Measurements from ENCODE around the gene KLRC4.
"Not testable (repeated sequence)": the region's sequence is repeated elsewhere in the genome, so short reads cannot be mapped to it uniquely, and the experiment has no call there.

The KLRC4 gene

DNA sequence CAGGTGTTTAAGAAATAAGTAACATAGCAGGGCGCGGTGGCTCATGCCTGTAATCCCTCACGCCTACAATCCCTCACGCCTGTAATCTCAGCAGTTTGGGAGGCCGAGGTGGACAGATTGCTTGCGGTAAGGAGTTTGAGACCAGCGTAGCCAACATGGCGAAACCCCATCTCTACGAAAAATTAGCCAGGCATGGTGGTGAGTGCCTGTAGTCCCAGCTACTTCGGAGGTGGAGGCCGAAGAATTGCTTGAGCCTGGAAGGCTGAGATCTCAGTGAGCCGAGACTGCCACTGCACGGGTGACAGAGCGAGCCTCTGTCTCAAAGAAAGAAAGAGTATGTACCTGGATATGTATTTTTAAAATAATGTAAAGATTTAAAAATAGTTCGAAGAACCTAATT is 13.4 kb downstream of the KLRC4 start:
- not testable (repeated sequence) for DNase-seq

GRCh38 chr12:10395390-10395998 is 14.1 kb downstream of the KLRC4 start:
- DNase-seq, result no peak

GRCh38 chr12:10394531-10395152 is 14.9 kb downstream of the KLRC4 start:
- not testable (repeated sequence) for DNase-seq

DNA sequence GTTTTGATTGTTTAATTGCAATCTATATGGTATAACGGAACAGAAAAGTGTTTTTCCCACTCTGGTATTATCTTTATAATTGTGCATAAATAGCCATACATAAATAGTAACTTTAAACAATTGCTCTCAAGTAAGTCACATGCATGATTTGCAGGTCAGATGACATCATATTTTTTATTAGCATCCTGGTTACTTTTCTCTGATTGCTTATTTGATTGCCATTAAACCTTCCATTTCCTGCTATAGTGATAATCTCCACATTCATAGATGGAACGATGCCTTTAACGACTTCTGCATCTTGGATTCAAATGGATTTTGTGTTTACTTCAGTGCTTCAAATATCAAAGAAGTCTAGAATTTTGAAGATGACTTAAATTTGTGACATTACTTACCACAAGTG is 16.3 kb downstream of the KLRC4 start:
- no peak for DNase-seq

DNA sequence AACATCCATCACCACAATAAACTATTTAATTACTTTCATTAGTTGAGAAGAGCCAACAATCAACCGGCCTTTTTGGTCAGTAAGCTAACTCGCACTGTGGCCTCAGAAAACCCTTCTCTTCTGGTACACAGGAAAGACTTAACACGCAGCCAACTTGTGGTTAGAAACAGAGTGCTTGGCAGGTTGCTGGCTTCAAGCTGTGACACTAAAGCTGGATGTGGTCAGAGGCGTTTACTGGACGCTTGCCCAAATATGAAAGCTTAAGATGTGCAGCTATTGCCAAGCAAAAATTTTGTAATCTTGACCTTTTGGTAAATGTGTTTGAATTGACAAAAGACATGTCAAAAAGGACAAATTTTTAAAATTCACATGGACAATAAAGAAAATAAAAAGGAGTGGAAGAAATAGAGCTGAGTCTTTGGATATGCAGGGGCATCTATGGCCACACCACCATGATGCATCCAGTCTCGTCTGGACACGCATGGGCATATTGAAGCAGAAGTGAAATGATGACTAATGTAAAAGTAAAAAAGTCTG is 17.1 kb downstream of the KLRC4 start:
- no peak for DNase-seq

DNA sequence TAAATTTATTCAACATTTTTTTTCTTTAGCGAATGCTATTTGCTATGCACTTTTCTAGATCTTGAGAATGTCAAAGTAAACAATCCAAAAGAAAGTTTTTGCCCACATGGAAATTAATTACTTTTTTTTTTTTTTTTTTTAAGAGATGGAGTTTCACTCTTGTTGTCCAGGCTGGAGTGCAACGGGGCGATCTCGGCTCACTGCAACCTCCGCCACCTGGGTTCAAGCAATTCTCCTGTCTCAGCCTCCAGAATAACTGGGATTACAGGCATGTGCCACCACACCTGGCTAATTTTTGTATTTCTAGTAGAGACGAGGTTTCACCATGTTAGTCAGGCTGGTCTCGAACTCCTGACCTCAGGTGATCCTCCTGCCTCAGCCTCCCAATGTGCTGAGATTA is 18.6 kb downstream of the KLRC4 start:
- DNase-seq, result not testable (repeated sequence)

DNA sequence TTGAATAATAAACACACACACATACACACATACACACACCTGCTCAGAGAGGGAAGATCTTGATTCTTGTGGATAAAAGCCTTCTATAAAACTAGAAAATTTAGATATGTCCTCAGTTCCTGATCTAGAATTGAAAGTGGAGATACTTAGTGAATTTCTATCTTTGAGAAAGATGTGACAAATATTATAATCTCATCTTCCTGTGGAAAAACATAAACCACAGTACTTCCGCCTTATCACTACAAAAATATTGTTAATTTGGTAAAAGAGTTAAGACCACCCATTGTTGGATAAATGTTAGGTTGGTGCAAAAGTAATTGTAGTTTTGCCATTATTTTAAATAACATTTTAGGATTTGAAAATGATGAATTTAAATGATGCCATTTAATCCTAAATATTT is 19.7 kb downstream of the KLRC4 start, which contains the start of gene KLRK1:
KLRK1 (minus strand) TSS at position 138 of the 400 bp plus-strand sequence. CDS start 1,231 bp downstream, outside the sequence.
- no peak for DNase-seq

DNA sequence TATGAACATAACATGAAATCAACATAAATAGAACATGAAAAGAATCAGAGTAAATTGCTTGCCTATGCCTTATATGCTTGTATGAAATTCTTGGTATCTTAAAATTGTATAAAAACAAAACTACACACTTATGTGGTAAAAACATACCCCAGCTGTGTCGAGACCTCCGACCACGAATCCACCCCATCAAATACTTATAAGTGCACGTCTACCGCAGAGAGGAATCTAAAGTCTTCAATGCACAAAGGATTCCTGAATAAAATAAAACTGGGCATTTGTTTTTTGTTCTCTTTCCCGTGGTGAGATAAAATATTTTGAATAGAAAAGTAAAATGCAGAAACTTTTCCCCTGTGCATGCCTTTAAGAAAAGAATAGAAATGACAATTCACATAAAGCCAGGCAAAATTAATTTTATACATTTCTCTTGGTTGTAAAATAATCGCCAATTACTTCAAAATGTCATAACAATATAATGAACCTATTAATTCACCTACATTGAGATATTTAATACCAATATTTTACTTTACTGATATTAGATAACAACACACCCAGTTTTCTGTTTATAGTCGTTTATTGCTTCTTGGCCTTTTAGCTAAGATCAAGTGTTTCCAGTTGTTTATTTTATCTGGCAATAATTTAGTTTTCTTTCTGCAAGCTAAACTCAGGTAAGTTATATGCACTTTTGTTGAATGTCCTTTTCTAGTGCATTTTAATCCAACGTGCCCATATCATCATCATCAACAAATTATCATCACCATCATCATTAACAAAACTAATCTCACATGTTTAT is 20.7 kb downstream of the KLRC4 start:
- DNase-seq, result no peak

DNA sequence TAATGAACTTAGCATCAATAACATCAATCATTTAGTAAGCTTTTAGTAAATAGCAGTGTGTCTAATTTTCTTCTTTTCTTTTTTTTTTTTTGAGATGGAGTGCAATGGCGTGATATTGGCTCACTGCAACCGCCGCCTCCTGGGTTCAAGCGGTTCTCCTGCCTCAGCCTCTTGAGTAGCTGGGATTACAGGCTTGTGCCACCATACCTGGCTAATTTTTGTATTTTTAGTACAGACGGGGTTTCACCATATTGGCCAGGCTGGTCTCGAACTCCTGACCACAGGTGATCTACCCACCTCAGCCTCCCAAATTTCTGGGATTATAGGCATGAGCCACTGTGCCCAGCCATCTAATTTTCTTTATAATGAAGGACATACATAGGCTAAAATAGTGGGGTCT is 22.1 kb downstream of the KLRC4 start:
- DNase-seq, result not testable (repeated sequence)

GRCh38 chr12:10386857-10387256 is 22.7 kb downstream of the KLRC4 start:
- DNase-seq, result no peak

DNA sequence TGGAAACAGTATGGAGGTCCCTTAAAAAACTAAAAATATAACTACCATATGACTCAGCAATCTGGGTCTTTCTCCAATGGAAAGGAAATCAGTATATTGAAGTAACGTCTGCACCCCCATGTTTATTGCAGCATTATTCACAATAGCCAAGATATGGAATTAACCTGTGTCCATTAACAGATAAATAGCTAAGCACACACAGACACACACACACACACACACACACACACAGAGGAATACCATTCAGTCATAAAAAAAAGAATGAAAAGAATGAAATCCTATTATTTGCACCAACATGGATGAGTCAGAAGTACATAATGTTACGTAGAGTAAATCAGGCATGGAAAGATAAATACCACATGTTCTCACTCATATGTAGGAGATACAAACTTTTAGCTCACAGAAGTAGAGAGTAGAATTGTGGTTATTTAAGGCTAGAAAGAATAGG is 24.4 kb downstream of the KLRC4 start:
- no peak for DNase-seq

DNA sequence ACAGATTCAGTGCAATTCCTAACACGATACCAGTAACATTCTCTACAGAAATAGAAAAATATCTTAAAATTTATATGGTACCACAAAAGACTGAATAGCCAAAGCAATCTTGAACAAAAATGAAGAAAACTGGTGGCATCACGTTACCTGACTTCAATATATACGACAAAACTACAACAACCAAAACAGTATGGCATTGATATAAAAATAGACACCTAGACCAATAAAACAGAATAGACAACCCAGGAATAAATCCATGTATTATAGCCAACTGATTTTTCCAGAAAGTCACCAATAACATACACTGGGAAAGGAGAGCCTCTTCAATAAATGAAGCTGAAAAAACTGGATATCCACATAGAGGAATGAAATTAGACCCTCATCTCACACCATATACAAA is 25.4 kb downstream of the KLRC4 start:
- DNase-seq, result no peak

DNA sequence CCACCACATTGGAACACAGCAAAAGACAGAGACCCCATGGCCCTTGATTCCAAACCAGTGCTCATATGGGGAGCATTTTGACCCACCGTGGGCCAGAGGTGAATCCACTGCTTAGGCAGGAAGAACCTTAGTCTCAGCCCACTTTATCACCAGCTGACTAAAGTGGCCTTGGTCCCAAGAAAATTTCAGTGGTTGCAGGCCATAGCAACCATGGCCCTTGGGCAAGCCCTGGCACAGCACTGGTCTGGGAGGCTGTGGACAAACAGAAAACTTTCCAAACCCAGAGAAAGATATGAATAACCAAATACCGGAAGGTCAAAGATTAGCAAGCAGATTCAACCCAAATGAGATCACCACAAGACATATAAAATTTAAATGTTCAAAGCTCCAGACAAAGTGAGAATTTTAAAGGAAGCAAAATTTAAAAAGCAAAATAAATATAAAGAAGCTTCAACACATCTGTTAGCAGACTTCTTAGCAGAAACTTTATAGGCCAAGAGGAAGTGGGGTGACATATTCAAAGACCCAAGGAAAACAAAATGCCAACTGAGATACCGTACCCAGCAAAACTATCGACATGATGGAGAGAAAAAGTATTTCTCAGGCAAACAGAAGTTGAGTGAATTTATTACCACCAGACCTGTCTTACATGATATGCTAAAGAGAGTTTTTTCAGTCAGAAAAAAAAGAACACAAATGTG is 27.5 kb downstream of the KLRC4 start:
- DNase-seq, result no peak

DNA sequence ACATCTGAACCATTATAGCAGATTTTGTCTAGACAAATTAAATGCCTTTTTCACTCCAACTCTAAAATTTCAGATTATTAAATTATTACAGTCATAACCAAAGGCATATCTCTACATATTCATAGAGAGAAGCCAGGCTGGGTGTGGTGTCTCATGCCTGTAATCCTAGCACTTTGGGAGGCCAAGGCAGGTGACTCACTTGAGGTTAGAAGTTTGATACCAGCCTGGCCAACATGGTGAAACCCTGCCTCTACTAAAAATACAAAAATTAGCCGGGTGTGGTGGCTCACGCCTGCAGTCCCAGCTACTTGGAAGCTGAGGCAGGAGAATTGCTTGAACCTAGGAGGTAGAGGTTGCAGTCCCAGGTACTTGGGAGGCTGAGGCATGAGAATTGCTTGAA is 30.8 kb downstream of the KLRC4 start:
- not testable (repeated sequence) for DNase-seq

GRCh38 chr12:10374624-10375018 is 34.9 kb downstream of the KLRC4 start:
- no peak for DNase-seq

- DNase-seq, result no peak
Measured at GRCh38 chr12:10372559-10372958, 37.0 kb downstream of the KLRC4 start.

- not testable (repeated sequence) for DNase-seq
Measured at GRCh38 chr12:10371893-10372535, 37.5 kb downstream of the KLRC4 start.

DNA sequence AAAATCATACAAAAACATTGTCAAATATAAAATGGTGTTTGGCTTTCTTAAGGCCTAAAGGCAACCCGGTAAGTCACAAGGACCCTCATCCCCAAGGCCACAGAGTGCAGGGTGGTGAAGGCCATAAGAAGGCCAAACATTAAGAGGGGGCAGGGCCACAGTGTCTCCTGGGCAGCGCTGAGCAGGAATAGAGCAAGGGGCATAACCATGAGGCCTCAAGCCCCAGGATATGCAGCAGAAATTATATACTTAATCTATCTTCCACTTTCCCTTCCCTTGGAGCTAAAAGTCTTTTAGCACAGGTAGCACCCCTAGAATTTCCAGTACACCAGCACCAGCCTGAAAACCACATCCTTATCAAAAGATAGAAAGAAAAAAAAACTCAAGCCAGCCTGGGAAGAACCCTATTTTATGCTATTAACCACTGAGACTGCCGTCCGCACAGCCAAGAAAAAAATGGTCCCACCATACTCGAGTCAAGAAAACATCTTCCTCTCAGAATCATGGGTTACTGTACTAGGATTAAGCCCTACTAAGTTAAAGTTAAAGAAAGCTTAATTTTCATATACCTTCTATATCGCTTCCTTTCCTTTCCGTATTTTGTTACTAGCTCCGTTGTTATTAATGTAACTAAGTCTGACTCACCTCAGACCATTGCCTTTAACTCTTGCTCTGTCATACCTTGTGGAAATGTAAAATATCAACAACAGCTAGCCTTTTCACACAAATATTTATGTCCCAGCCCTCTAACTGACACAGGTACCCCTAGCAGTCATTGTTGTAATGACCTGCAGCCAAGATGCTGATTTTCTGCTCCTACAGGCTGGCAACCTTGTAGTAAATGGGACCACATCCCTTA is 39.8 kb downstream of the KLRC4 start:
- no peak for DNase-seq

GRCh38 chr12:10368206-10369171 is 41.1 kb downstream of the KLRC4 start:
- no peak for DNase-seq

- not testable (repeated sequence) for DNase-seq
Measured at GRCh38 chr12:10367714-10368113, 41.8 kb downstream of the KLRC4 start.

Data from activated CD4-positive, alpha-beta T cell treated with anti-CD3 and anti-CD28 coated beads for 1 hour (primary cell).